Measurements from ENCODE around the gene OLAH. TPM values are rescaled to one million over a fixed set of nuclear protein-coding genes. Genes with fewer than 3 reads are reported as not detected.

OLAH gene
- total and polyA plus RNA-seq, 4 donors: 1.1 to 4.4 (median 2.5) TPM; not detected in 1

DNA sequence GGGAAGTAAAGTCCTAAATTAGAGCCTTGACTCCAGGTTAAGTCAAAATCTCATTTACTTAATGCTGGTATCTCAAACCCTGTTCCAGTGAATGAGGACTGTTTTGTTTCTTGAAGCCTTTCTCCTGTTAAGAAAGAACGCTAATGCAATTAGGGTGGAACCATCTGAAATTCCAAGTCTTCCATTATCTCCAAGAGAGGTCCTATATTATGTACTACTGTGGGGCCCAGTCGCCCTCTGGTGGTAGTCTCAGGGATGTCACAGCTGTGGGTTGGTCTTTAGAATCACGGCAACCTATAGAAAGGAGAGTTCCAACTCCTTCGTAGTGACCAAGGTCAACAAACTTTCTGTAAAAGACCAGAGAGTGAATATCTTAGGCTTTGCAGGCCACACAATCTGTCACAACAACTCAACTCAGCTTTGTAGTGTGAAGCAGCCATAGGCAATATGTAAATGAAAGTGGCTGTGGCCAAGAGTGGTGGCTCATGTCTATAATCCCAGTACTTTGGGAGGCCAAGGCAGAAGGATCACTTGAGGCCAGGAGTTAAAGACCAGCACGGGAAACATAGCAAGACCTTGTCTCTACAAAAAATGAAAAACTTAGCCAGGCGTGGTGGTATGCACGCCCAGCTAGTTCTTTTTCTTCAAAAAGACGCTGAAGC is 62.7 kb downstream of the OLAH start:
- WGBS, 2 donors: 44 to 50% methylated on average over 8 of the region's 8 CpGs
- Histone ChIP-seq H3K4me3 (ENCODE audit: low read length in 2 of 2) (no peak overlapping the region), H3K4me1 (ENCODE audit: control insufficient read depth in 1 of 2, insufficient read depth in 2 of 2, low read length in 2 of 2) (peaks cover 0 to 3% of the 10 kb centered on the region in 2 donors), H3K36me3 (ENCODE audit: control insufficient read depth in 1 of 2, insufficient read depth in 2 of 2, low read length in 1 of 2) (peaks cover 0 to 10% of the 10 kb centered on the region in 2 donors), H3K27me3 (ENCODE audit: control insufficient read depth in 1 of 2, insufficient read depth in 2 of 2, low read length in 1 of 2) (no peaks in the 10 kb centered on the region), H3K27ac (ENCODE audit: low read depth in 1 of 2, low read length in 2 of 2) (peak overlapping the region in 1 of 2 donors; percentile 17), H3K9me3 (ENCODE audit: control insufficient read depth, low read length) (no peaks in the 10 kb centered on the region)
- intact Hi-C loops (cut with DNase I): loop anchor here in 1 of 2 donors (10.0 kb wide), 1 partner anchor 152 kb away; the partner anchor contains the start of genes DCLRE1C and MEIG1
- ATAC-seq (ENCODE audit: low FRiP score): peak; percentile 87
- peak; percentile 71 to 87 for DNase-seq

GRCh38 chr10:15112657-15113056 is 68.9 kb downstream of the OLAH start:
- no peak overlapping the region for H3K27ac ChIP-seq (ENCODE audit: low read depth in 1 of 2, low read length in 2 of 2)
- ATAC-seq (ENCODE audit: low FRiP score) (no peak), DNase-seq (no peak)
- H3K4me3 ChIP-seq (ENCODE audit: low read length in 2 of 2): no peak overlapping the region
- no peaks in the 10 kb centered on the region for H3K4me1 ChIP-seq (ENCODE audit: control insufficient read depth in 1 of 2, insufficient read depth in 2 of 2, low read length in 2 of 2)
- WGBS, 2 donors: 92 to 95% methylated on average over 13 of the region's 13 CpGs
- H3K27me3 ChIP-seq (ENCODE audit: control insufficient read depth in 1 of 2, insufficient read depth in 2 of 2, low read length in 1 of 2): no peaks in the 10 kb centered on the region
- peaks cover 2 to 4% of the 10 kb centered on the region in 2 donors for H3K36me3 ChIP-seq (ENCODE audit: control insufficient read depth in 1 of 2, insufficient read depth in 2 of 2, low read length in 1 of 2)
- H3K9me3 ChIP-seq (ENCODE audit: control insufficient read depth, low read length): no peaks in the 10 kb centered on the region
- intact Hi-C loops (cut with DNase I): no loop called here

GRCh38 chr10:15113766-15114165 is 70.0 kb downstream of the OLAH start:
- H3K36me3 ChIP-seq (ENCODE audit: control insufficient read depth in 1 of 2, insufficient read depth in 2 of 2, low read length in 1 of 2): peaks cover 2 to 6% of the 10 kb centered on the region in 2 donors
- H3K4me3 ChIP-seq (ENCODE audit: low read length in 2 of 2): no peak overlapping the region
- no peak for DNase-seq
- intact Hi-C loops (cut with DNase I): no loop called here
- no peaks in the 10 kb centered on the region for H3K27me3 ChIP-seq (ENCODE audit: control insufficient read depth in 1 of 2, insufficient read depth in 2 of 2, low read length in 1 of 2)
- H3K27ac ChIP-seq (ENCODE audit: low read depth in 1 of 2, low read length in 2 of 2): no peak overlapping the region
- H3K9me3 ChIP-seq (ENCODE audit: control insufficient read depth, low read length): no peaks in the 10 kb centered on the region
- no peak for ATAC-seq (ENCODE audit: low FRiP score)
- WGBS, 2 donors: 77 to 83% methylated on average over 4 of the region's 4 CpGs
- no peaks in the 10 kb centered on the region for H3K4me1 ChIP-seq (ENCODE audit: control insufficient read depth in 1 of 2, insufficient read depth in 2 of 2, low read length in 2 of 2)

DNA sequence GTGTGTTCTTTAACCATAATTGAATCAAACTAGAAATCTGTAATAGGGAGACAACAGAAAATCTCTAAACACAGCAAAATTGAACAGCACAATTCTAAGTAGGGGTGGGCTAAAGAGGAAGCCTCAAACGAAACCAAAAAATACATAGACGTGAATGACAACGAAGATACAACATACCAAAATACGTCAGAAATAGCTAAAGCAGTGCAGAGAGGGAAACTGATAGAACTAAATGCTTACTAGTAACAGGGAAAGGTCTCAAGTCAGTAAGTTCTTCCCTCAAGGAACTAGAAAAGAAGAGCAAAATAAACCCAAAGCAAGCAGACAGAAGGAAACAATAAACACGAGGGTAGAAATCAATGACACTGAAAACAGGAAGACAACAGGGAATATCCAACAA is 72.5 kb downstream of the OLAH start:
- intact Hi-C loops (cut with DNase I): no loop called here
- H3K9me3 ChIP-seq (ENCODE audit: control insufficient read depth, low read length): no peaks in the 10 kb centered on the region
- ATAC-seq (ENCODE audit: low FRiP score): no peak
- no peak for DNase-seq
- no peaks in the 10 kb centered on the region for H3K27me3 ChIP-seq (ENCODE audit: control insufficient read depth in 1 of 2, insufficient read depth in 2 of 2, low read length in 1 of 2)
- H3K27ac ChIP-seq (ENCODE audit: low read depth in 1 of 2, low read length in 2 of 2): no peak overlapping the region
- H3K36me3 ChIP-seq (ENCODE audit: control insufficient read depth in 1 of 2, insufficient read depth in 2 of 2, low read length in 1 of 2): peaks cover 0 to 15% of the 10 kb centered on the region in 2 donors
- H3K4me3 ChIP-seq (ENCODE audit: low read length in 2 of 2): no peak overlapping the region
- no peaks in the 10 kb centered on the region for H3K4me1 ChIP-seq (ENCODE audit: control insufficient read depth in 1 of 2, insufficient read depth in 2 of 2, low read length in 2 of 2)
- 96 to 99% methylated on average over 5 of the region's 5 CpGs for WGBS, 2 donors

- Histone ChIP-seq H3K27me3 (ENCODE audit: control insufficient read depth in 1 of 2, insufficient read depth in 2 of 2, low read length in 1 of 2) (no peaks in the 10 kb centered on the region), H3K4me3 (ENCODE audit: low read length in 2 of 2) (no peak overlapping the region), H3K4me1 (ENCODE audit: control insufficient read depth in 1 of 2, insufficient read depth in 2 of 2, low read length in 2 of 2) (no peaks in the 10 kb centered on the region), H3K27ac (ENCODE audit: low read depth in 1 of 2, low read length in 2 of 2) (no peak overlapping the region), H3K36me3 (ENCODE audit: control insufficient read depth in 1 of 2, insufficient read depth in 2 of 2, low read length in 1 of 2) (peaks cover 0 to 15% of the 10 kb centered on the region in 2 donors), H3K9me3 (ENCODE audit: control insufficient read depth, low read length) (no peaks in the 10 kb centered on the region)
- ATAC-seq (ENCODE audit: low FRiP score): no peak
- DNase-seq: no peak
- WGBS, 2 donors: 87 to 92% methylated on average over 1 of the region's 1 CpG
- intact Hi-C loops (cut with DNase I): no loop called here
These were observed 74.9 kb downstream of the OLAH start for GRCh38 chr10:15118615-15119014.

DNA sequence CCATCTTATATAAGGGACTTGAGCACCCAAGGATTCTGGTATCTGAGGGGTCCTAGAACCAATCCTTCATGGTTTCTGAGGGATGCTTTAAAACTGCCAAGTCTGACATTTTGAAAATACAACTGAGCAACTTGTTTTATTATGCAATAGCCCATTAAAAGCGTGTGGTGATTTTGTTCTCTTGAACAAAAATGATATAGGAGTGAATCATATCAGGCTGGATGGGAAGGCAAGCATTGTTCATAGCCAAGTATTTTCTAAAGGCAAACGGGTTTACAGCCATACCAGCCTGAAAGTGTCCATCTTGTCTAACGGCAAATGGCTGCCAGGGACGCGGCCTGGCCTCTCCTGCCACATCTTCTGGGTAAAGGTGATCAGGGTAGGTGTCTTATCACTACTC is 76.8 kb downstream of the OLAH start:
- no peak overlapping the region for H3K4me3 ChIP-seq (ENCODE audit: low read length in 2 of 2)
- intact Hi-C loops (cut with DNase I): no loop called here
- peaks cover 1 to 15% of the 10 kb centered on the region in 2 donors for H3K36me3 ChIP-seq (ENCODE audit: control insufficient read depth in 1 of 2, insufficient read depth in 2 of 2, low read length in 1 of 2)
- no peak overlapping the region for H3K27ac ChIP-seq (ENCODE audit: low read depth in 1 of 2, low read length in 2 of 2)
- H3K27me3 ChIP-seq (ENCODE audit: control insufficient read depth in 1 of 2, insufficient read depth in 2 of 2, low read length in 1 of 2): no peaks in the 10 kb centered on the region
- DNase-seq (no peak), ATAC-seq (ENCODE audit: low FRiP score) (no peak)
- H3K9me3 ChIP-seq (ENCODE audit: control insufficient read depth, low read length): no peaks in the 10 kb centered on the region
- no peaks in the 10 kb centered on the region for H3K4me1 ChIP-seq (ENCODE audit: control insufficient read depth in 1 of 2, insufficient read depth in 2 of 2, low read length in 2 of 2)
- 92 to 95% methylated on average over 5 of the region's 5 CpGs for WGBS, 2 donors

- intact Hi-C loops (cut with DNase I): no loop called here
- WGBS, 2 donors: 80 to 83% methylated on average over 1 of the region's 1 CpG
- Histone ChIP-seq H3K4me1 (ENCODE audit: control insufficient read depth in 1 of 2, insufficient read depth in 2 of 2, low read length in 2 of 2) (no peaks in the 10 kb centered on the region), H3K27me3 (ENCODE audit: control insufficient read depth in 1 of 2, insufficient read depth in 2 of 2, low read length in 1 of 2) (no peaks in the 10 kb centered on the region), H3K9me3 (ENCODE audit: control insufficient read depth, low read length) (no peaks in the 10 kb centered on the region), H3K36me3 (ENCODE audit: control insufficient read depth in 1 of 2, insufficient read depth in 2 of 2, low read length in 1 of 2) (peaks cover 1 to 15% of the 10 kb centered on the region in 2 donors), H3K27ac (ENCODE audit: low read depth in 1 of 2, low read length in 2 of 2) (no peak overlapping the region), H3K4me3 (ENCODE audit: low read length in 2 of 2) (no peak overlapping the region)
- DNase-seq (no peak), ATAC-seq (ENCODE audit: low FRiP score) (no peak)
These were observed 78.0 kb downstream of the OLAH start for GRCh38 chr10:15121707-15122106.

- DNase-seq: no peak
- no peaks in the 10 kb centered on the region for H3K27me3 ChIP-seq (ENCODE audit: control insufficient read depth in 1 of 2, insufficient read depth in 2 of 2, low read length in 1 of 2)
- no peak for ATAC-seq (ENCODE audit: low FRiP score)
- H3K9me3 ChIP-seq (ENCODE audit: control insufficient read depth, low read length): no peaks in the 10 kb centered on the region
- intact Hi-C loops (cut with DNase I): no loop called here
- H3K36me3 ChIP-seq (ENCODE audit: control insufficient read depth in 1 of 2, insufficient read depth in 2 of 2, low read length in 1 of 2): peaks cover 1 to 11% of the 10 kb centered on the region in 2 donors
- no peak overlapping the region for H3K4me3 ChIP-seq (ENCODE audit: low read length in 2 of 2)
- H3K4me1 ChIP-seq (ENCODE audit: control insufficient read depth in 1 of 2, insufficient read depth in 2 of 2, low read length in 2 of 2): no peaks in the 10 kb centered on the region
- H3K27ac ChIP-seq (ENCODE audit: low read depth in 1 of 2, low read length in 2 of 2): no peak overlapping the region
- 76 to 80% methylated on average over 9 of the region's 9 CpGs for WGBS, 2 donors
These were observed 78.8 kb downstream of the OLAH start for GRCh38 chr10:15122477-15123030.

Measured in aorta (tissue), 5 donors.